Muscle of back (tissue), 11 donors: ENCODE data around the gene PRICKLE2. TPM values are rescaled to one million over a fixed set of nuclear protein-coding genes. Genes with fewer than 3 reads are reported as not detected.
A peak's percentile ranks its signal among the peaks of the same experiment; 100 is the strongest.

Source experiments
- DNase-seq, 3 donors: peaks; one replicate each; pipeline versions ENCODE4 v3.0.0 to v3.0.0-alpha.2; 2013
- polyA plus RNA-seq, 10 donors: library from polyadenylated mRNA; unstranded; fragments of 120-200 nt; gene quantifications; one replicate each; pipeline ENCODE4 v1.2.1, GENCODE V29; 2013; ENCODE audit not compliant: insufficient read length in 10 of 10

The PRICKLE2 gene
- polyA plus RNA-seq, 10 donors: 6.6 to 15.5 (median 9.7) TPM

DNA sequence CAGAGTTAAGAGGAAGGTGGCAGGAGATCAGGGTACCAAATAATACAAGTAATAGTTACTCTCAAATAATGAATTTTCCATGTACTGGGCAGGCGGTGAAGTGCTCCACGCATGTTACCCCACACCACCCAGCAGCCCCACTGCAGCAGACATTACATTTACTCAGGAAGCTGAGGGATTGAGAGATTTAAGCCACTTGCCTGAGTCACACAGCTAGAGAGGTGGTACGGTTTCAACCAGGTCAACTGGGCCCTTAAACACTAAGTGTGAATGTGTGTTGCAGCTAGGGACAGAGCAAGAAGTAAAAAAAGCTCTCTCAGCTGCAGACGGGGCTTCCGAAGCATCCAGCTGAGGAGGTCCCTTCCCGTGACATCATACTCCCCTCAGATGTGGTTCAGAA lies 91.3 kb downstream of the PRICKLE2 start:
- no peak for DNase-seq

- DNase-seq: no peak
These were observed 92.0 kb downstream of the PRICKLE2 start for GRCh38 chr3:64133272-64133671.

GRCh38 chr3:64131725-64132469 lies 93.4 kb downstream of the PRICKLE2 start:
- no peak for DNase-seq

DNA sequence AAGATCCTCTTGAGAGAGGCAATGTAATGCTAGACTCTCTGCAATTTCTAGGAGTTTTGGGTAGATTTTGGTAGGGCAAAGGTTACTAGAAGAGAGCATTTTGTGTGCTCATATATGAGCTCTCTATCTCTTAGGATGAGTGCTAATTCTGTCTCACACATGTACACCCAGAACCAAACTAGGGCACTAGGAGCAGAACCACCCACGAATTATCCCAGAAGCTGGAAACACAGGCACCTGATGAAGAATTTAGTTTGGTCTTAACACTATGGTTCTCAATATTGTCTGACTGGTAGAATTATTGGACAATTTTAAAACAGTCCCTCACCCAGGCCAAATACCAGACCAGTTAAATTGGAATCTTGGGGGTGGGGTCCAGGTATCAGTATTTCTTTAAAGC lies 94.8 kb downstream of the PRICKLE2 start:
- no peak for DNase-seq

- no peak for DNase-seq
These were observed 95.7 kb downstream of the PRICKLE2 start for GRCh38 chr3:64129581-64129980.

DNA sequence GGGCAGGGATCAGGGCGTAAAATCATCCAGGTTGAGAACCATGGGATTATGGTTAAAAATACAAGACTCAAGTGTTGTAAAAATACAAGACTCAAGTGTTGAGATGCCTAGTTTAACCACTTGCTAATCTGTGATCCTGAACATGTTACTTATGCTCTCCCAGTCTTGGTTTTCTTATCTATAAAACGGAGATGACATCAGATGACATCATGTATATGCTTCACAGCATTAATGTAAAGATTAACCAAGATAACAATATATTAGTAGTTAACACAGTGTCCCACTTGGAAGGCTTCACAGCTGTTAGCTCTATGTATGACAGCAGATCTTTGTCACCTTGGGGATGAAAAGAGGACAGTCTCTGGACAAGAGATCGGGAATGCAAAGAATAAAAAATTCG lies 96.2 kb downstream of the PRICKLE2 start:
- DNase-seq: no peak

DNA sequence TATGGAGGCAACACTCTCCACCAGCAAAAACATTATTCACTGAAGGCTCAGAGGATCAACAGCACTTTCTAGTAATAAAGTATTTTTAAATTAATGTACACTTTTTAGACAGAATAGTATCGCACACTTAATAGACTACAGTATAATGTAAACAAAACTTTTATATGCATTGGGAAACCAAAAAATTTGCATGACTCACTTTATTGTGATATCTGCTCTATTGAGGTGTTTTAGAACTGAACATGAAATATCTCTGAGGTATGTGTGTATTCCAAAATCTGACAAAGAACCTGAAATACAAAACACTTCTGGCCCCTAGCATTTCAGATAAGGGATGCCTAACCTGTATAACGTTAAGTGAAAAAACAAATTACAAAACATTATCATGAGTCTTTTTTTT lies 99.7 kb downstream of the PRICKLE2 start:
- no peak for DNase-seq

GRCh38 chr3:64123931-64124330 lies 101.3 kb downstream of the PRICKLE2 start:
- DNase-seq: no peak

DNA sequence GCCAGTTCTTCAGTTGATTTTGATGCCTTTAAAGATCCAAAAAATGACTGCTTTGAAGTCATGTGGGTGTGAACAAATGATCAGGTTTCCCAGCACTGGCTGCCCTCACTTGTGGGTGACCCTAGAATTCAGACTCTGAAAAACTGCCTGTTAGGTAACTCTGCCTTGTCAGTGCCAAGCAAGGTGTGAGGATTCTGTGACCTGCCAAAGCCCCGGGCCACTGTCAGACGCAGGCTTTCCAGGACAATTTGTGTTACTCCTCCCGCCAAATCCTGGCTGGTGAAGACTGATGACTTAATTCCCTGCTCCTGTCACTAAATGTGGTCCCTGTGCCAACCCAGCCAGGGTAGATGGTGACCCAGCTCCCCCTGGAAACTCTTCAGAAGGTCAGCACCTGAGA lies 102.8 kb downstream of the PRICKLE2 start:
- no peak for DNase-seq

GRCh38 chr3:64121750-64122311 lies 103.4 kb downstream of the PRICKLE2 start:
- peak in 1 of 3 donors; percentile 48 for DNase-seq

- no peak for DNase-seq
These were observed 104.4 kb downstream of the PRICKLE2 start for GRCh38 chr3:64120876-64121275.

- no peak for DNase-seq
These were observed 107.8 kb downstream of the PRICKLE2 start for GRCh38 chr3:64117483-64117882.

- no peak for DNase-seq
These were observed 110.6 kb downstream of the PRICKLE2 start for GRCh38 chr3:64114651-64115050.

- no peak for DNase-seq
These were observed 113.4 kb downstream of the PRICKLE2 start for GRCh38 chr3:64111872-64112271.

- no peak for DNase-seq
These were observed 114.2 kb downstream of the PRICKLE2 start for GRCh38 chr3:64111083-64111482.

DNA sequence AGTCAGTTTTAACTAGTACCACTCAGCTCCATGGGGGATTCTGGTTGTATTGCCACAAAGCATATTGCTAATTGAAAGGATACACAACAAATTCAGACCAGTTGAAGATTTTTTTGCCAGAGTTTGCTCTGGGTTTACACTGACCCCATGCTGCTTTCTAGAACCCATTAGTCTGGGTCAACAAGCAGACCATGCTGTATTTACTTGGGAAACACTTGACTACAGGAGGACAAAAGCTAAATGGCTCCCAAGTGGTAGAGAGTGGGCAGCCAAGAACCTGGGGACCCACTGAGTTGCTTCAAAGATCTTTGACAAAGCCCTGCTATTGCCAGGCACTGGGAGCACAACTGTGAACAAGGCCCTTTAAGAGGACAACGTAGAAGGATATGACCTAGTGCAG lies 115.2 kb downstream of the PRICKLE2 start:
- DNase-seq: no peak

- peak; percentile 25 to 63 (median 42) for DNase-seq
These were observed 115.8 kb downstream of the PRICKLE2 start for GRCh38 chr3:64109438-64109837.

DNA sequence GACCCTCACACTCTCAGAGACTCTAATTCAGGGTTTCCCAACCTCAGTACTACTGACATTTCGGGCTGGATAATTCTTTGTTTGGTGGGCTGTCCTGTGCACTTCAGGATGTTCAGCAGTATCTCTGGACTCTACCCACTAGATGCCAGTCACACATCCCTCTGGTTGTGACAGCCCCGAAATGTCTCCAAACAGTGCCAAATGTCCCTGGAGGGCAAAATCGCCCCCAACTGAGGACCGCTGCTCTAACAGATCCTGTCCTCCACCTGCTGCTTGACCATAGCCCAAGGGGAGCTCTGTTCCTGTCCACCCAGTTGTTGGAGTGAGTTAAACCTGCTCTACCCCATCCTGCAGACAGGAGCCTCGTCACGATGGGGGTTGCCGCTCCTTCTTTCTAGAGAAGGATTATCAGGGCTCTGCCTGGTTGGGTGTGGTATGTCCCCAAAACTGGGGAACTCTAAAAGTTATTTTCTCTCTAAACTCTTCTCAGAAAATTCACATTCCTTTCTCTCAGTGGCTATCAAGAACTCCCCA lies 116.4 kb downstream of the PRICKLE2 start:
- no peak for DNase-seq

DNA sequence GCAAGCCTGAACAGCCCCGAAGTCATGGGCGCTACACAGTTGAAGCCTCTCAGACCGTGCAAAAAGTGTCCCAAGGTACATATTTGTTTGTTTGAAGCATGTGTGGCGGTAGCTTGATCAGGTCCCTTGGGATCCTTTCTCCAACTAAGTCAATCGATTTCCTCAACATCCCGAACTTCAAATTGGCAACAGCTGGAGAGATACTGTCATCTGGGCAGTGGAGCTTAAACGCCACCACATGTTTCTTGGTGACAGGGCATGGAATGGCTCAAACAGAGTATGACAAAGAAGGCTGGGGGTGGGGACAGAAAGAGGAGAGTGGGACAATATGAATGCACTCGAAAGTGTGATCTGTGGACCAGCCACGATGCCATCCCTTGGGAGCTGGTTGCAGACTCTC lies 117.0 kb downstream of the PRICKLE2 start:
- no peak for DNase-seq

- DNase-seq: no peak
These were observed 118.1 kb downstream of the PRICKLE2 start for GRCh38 chr3:64107190-64107589.

- DNase-seq: no peak
These were observed 119.5 kb downstream of the PRICKLE2 start for GRCh38 chr3:64105816-64106215.

- DNase-seq: no peak
These were observed 120.6 kb downstream of the PRICKLE2 start for GRCh38 chr3:64104691-64105111.

- no peak for DNase-seq
These were observed 121.3 kb downstream of the PRICKLE2 start for GRCh38 chr3:64104006-64104405.

- DNase-seq: no peak
These were observed 122.1 kb downstream of the PRICKLE2 start for GRCh38 chr3:64103131-64103530.
